AG10803 (cell line): ENCODE measurements around the gene TPH2.

ENCODE experiments used
- DNase-seq: peaks from one replicate; pipeline ENCODE4 v3.0.0; 2010; ENCODE audit warnings: low read depth
- H3K4me3 ChIP-seq: 2 replicates; pipeline ENCODE4 v1.5.1; 2011; ENCODE audit warnings: mild to moderate bottlenecking, low read length, control low read depth
- CTCF ChIP-seq: conservative IDR thresholded peaks from 2 replicates; pipeline ENCODE4 v1.5.1; 2011; ENCODE audit warnings: mild to moderate bottlenecking, low read length, control low read depth, inconsistent platforms

TPH2 gene

GRCh38 chr12:72010356-72010755, 71.7 kb downstream of the TPH2 start:
- no peak for TF ChIP-seq CTCF
- H3K4me3 ChIP-seq = no peak overlapping the region
- DNase-seq = peak; percentile 53

GRCh38 chr12:72011374-72011773, 72.7 kb downstream of the TPH2 start:
- DNase-seq = peak; percentile 3
- no peak overlapping the region for H3K4me3 ChIP-seq
- TF ChIP-seq CTCF = no peak

- no peak overlapping the region for H3K4me3 ChIP-seq
- no peak for DNase-seq
- no peak for TF ChIP-seq CTCF
Observed at GRCh38 chr12:72012874-72013273, 74.2 kb downstream of the TPH2 start.

- no peak overlapping the region for H3K4me3 ChIP-seq
- TF ChIP-seq CTCF = no peak; the same call in 1 of the 2 replicates
- no peak for DNase-seq
Observed at GRCh38 chr12:72015895-72016294, 77.2 kb downstream of the TPH2 start.

GRCh38 chr12:72017054-72017651, 78.5 kb downstream of the TPH2 start:
- peak; percentile 73 for DNase-seq
- H3K4me3 ChIP-seq = no peak overlapping the region
- peak; percentile 88 for TF ChIP-seq CTCF

- TF ChIP-seq CTCF = no peak
- H3K4me3 ChIP-seq = no peak overlapping the region
- DNase-seq = no peak
Observed at GRCh38 chr12:72018036-72018435, 79.4 kb downstream of the TPH2 start.

GRCh38 chr12:72024613-72025012, 86.0 kb downstream of the TPH2 start:
- no peak for TF ChIP-seq CTCF
- no peak overlapping the region for H3K4me3 ChIP-seq
- no peak for DNase-seq
